ENCODE data around the gene TTC23.

Gene TTC23

DNA sequence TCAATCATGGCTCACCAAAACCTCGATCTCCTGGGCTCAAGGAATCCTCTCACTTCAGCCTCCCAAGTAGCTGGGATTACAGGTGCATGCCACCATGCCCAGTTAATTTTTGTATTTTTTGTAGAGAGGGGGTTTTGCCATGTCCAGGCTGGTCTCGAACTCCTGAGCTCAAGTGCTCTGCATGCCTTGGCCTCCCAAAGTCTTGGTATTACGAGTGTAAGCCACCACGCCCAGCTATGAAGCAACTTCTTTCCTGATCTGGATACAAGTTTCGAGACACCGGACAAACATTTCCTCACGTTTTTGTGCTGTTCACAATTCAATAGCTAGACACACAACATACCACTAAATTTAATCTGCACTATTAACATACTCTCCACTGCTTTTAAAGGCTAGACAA, 147.9 kb downstream of the TTC23 start:
- no peak for DNase-seq (ENCODE audit: low read depth)

DNA sequence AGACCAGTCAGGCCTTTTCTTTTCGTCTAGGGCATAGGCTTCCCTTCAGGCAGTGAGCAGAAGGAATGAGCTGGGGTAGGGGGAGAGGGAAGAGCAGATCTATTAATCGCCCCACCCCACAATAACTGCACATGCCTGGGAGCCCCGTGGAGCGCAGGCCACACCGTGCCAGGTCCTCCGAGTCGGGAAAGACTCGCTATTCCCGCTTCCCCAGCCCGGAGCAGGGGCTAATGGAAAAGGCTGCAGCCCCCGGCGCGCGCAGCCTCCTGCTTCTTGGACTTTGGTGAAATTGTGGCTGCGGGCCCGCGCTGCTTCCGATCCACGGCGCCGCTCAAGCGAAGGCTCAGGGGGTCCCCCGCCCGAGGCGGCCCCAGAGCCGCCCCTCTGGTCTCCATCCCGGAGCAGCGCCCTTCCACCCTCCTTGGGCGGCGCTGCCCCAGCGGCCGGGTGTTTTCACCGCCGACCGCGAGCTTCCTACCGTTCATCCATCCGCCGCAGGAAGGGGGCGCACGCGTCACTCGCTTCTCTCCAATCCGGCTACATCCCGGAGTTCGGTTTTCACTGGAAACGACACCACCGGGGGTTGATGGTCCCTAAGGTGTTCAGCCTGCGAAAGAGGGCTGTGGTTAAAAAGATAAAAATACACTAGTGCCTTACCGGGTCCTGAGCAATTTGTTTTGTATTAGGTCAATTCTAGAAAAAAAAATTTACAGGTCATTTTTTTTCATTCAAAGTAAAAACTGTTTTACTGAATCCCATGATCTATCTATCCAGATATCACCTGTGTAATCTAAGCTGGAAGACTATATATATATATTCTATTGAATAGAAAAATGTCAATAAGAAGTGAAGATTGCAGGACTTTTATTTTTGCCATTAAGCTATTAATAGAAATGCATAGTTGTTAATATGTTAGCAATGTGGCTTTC, 148.9 kb downstream of the TTC23 start:
- DNase-seq (ENCODE audit: low read depth), result no peak

DNA sequence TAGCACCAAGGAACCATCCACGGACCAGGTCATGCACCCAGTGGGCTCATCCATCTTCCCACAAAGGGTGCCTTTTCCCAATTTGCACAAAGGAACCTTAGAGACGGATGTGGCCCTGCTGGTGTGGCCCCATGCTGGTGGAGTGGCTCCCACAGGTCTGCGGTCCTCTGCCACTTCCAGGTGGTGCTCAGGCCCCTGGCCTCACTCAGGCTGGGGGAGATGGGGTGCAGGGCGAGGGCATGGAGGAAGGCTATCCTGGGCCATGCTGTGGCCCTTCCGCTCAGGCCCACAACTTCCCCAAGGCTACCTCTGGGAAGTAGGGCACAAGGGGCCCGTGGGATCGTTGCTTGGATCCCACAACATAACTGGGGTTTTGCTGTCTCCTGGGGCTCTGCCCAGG, 149.7 kb downstream of the TTC23 start:
- DNase-seq (ENCODE audit: low read depth), result no peak

DNA sequence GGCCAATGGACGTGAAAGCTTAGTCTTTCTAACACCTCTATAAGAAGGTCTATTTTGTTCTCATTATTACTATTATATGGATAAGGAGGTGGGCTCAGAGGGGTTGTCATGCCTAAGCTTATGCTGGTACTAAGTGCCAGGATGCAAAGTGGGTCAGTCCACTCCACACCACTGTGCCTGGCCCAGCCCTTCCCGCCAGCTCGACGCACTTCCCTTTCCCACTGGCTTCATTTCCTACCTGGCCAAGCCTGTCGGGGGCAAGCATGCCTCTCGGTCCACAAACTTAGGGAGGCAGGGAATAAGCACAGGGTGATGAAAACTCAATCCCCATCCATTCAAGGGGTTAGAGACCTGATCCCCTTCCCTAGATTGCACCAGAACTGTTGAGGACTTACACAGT, 150.4 kb downstream of the TTC23 start:
- no peak for DNase-seq (ENCODE audit: low read depth)

DNA sequence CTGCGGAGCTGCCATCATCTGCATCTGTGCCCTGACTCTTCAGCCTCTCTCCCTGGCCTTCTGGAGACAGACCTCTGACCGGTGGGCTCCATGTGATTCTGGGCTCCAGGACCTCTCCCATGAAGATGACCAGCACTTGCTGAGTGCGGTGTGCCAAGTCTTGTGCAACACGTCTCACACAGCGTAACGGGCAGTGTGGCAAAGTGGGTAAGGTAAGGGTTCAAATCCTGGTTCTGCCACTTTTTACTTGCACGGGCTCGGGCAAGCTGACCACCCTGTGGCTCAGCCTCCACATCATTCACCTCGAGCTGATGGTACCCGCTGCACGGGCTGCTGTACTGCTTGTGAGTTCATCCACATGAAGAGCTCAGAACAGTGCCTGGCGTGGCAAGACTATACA, 151.0 kb downstream of the TTC23 start:
- DNase-seq (ENCODE audit: low read depth), result no peak

DNA sequence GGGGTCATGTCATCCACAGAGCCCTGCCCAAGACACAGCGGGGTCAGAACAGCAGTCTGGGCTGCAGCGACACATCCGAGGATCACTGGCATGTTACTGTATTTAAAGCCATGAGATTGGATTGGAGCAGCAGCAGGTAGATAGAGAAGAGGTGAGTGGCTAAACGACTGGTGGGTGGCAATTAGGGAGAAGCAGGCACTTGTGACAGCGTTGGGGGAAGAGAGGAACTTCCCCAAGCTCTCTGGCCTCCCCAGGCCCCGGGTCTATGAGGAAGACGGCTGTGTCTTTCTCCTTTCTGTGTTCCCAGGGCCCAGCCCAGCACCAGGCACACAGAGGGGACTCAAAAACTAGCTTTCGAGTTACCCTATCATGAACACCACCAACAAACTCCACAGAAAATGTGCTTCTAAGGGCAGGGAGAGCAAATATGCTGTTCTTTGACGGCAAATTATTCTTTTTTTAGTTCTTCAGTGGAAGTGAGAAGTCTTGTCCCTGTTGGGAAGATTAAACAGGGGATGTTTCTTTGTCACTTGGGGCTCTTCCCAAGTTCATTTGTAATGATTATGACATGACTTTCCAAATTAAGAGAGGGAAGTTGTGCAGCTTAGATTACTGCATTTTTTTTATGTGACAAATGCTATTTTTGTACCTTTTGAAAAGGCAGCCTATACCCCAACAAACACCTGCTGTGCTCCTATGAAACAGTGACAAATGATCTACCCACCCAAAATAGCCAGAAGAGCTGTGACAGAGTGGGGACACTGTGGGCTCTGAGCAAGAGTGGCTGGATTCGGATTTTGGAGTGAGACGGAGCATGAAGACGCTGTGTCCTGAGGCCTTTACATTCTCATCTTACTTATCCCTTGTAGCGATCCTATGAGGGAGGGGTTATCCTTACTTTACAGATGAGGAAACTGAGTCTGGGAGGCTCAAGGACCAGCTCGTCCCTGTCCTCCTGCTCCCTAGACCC, 151.7 kb downstream of the TTC23 start:
- DNase-seq (ENCODE audit: low read depth), result no peak

DNA sequence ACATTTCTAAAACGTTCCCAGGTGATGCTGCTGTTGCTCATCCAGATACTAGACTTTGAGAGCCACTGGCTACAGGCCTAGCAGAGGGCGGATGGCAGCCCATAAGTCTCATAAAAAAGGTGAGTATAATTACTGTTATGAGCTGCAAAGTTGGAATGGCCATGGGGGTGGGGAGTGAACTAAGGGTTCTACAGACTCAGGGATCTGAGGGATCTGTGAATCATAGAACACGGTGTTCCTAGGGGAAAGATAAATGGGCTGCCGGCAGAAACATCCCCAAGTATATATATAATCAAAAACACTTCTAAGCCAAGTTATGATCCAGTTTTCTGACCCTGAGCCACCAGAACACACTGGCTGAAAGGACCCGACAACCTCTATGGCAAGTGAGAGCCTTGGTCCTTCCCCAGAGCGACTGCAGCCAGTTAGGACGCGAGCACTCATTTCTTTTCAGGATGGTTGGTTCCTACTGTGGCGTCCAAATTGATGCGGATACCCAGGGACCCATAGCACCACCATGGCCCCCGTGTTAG, 152.4 kb downstream of the TTC23 start:
- no peak for DNase-seq (ENCODE audit: low read depth)

DNA sequence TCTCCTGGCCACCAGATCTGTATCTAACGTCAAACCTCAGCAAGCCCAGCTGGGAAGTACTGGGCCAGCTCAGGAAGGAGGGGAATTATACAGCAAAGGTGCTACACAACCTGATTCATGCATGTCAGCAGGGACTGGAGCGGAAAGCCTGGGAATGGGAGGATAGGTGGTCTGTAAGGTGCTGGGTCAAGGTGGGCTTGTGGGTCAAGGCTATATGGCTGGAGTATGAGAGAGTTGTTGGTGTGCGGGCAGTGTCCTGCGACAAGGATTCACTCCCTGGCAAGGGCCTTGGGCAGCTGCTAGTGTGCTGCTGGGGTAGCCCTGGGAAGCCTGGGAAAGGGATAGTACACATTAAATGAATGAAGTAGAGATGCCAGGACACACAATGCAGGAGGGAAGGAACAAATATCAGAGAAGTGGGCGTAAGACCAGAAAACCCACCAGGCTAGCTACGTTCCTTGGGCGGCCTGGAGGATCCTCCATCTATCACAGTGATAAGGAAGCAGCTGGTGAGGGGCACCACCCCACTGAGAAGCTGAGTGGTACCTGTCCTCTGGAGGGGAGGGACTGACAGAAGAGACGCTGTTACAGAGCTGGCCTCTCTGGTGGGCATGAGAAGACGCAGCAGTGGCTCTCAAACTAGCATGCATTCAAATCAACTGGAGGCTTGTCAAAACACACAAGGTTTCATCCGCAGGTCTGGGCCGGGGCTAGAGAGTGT, 153.0 kb downstream of the TTC23 start:
- DNase-seq (ENCODE audit: low read depth), result no peak

DNA sequence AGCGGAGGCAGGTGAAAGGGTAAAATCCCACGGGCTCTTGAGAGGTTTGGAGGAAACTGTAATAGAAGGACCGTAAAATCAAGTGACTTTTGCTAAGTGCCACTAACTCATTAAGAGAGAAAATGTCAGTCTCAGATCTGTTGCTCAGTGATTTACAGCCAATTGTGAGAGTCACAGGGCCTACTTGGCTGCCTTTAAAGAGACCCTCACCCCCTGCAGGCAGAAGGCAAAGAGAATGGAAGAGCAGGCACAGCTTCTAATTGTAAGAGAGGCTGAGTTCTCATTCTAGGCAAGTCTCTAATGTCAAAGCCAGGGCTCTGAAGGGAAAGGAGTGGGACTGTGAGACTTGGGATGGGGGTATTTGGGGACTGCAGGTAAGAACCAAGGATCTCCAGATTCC, 153.8 kb downstream of the TTC23 start:
- DNase-seq (ENCODE audit: low read depth), result no peak

DNA sequence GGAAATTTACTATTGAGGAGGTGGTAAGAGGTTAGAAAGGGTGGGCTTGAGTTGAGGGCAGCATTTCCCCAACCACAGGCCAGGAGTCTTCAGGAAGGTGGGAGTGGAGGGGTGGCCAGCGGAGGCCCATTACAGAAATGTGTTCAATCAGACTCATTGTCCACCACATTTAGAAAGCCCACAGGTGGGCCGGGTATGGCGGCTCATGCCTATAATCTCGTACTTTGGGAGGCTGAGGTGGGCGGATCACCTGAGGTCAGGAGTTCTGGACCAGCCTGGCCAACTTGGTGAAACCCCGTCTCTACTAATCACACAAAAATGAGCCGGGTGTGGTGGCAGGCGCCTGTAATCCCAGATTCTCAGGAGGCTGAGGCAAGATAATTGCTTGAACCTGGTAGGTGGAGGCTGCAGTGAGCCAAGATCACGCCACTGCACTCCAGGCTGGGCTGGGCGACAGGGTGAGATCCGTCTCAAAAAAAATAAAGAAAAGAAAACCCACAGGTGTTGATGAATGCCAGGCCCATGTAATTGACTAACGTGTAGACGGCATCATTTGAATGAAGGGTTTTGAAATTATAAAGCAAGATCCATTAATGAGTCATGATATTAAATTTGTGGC, 156.7 kb downstream of the TTC23 start:
- no peak for DNase-seq (ENCODE audit: low read depth)

DNA sequence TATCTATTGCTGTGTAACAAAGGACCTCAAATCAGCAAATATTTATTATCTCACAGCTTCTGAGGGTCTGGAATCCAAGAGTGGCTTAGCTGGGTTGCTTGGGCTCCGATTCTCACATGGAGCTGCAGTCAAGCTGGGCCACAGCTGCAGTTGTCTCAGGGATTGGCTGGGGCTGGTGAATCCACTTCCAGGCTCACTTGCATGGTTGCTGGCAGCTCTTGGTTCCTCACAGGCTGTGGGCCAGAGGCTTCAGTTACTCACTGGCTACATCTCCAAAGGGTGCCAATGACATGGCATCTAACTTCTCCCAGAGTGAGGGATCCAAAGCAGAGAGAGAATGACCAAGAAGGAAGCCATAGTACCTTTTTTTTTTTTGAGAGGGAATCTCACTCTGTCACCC, 158.4 kb downstream of the TTC23 start:
- no peak for DNase-seq (ENCODE audit: low read depth)

DNA sequence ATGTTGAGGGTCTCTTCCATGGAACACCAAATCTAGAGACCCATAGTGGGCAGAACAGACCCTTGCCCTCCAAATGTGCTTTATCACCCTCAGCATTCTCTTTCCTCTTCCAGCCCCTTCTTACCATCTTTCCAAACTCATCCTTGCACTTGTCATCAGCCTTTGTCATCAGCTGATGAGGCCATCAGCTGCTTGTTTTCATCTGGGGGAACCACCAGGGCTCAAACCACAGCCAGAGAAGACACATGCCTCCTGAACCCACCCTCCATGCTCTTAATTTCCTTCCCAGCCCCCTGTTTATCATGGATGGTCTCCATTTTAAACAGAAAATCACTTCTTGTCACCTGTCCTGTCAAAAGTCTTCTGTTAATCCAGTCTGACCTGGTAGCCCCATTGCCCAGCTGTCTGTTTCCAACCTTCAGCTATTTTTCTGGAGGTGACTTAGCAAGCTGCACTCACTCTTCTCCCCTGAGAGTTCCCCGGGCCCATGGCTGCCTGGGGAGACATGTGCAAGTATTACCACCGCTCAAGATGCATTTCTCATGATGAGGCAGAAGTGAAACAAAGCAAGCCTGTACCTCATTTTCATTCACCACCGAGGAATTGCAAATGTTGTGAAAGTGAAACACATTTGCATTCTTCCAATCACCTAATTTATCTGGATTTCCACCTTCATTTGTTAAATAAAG, 159.2 kb downstream of the TTC23 start:
- no peak for DNase-seq (ENCODE audit: low read depth)

DNA sequence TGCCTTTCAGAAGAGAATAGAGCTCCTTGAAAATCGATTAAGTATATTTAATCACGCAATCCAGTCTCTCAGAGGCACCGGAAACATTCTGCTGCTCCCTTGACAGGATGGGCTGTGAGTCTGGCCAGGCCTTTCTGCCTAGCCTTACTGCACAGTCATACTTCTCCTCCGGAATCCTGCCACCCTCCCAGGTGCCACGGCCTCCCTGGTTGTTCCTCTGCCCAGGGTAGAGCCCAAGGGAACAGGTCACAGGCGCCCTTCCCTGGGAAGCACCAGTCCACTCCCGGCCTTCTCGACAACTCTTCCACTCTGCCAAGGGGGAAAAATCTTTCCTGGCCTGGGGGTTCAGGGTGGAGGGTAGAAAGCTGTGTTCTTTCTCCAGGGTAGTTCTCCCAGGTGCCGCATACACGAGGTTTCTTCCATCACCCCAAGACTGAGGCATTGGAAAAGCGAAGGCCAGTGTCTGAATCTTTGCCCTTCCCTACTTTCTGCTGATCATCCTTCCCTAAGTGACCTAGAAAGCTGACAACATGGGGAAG, 161.9 kb downstream of the TTC23 start:
- DNase-seq (ENCODE audit: low read depth), result no peak

DNA sequence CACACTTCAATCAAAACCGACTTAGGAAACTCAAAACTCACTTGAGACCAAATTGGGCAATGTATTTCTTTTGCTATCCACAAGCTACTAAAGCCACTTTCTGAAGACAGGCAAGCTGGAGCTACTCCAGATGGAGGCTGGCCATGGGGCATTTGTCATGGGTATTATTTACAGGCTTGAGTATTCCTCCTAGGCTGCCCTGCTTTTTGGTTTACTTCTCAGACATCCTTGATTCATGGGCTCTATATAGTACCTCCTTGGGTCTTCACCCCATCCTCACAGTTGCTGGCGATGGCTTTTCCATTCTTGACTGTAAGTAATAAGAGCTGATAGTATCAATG, 163.1 kb downstream of the TTC23 start:
- no peak for DNase-seq (ENCODE audit: low read depth)
